Diencephalon (tissue), 1 donor: ENCODE results near the gene CHAT. TPM values are rescaled to one million over a fixed set of nuclear protein-coding genes. Genes with fewer than 3 reads are reported as not detected.

Experiments
- total RNA-seq: library from RNA; depleted of rRNA; stranded (reverse); fragments of >200 nt; gene quantifications from one replicate; pipeline ENCODE4 v1.2.3, GENCODE V29; 2014

Gene CHAT
- 2.3 TPM for total RNA-seq

DNA sequence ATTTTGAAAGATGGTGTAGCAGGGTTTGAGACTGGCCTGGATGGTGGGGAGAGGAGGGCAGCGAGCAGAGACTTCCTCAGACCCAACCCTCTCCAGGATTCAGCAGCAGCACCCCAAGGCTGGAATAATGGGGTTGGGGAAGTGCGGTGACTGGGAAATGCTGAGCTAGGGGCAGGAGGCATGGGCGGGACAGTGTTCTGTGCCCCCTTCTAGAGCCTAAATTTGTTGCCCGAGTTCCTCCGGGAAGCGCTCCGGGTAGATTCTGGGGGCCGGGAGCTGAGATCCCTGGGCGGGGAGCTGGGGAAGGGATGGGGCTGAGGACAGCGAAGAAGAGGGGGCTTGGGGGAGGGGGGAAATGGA lies at the start of gene CHAT:
Gene CHAT, plus strand, starts transcription at position 156 of the 360 bp plus-strand sequence. Its CDS starts 153 bp downstream, at position 309.

DNA sequence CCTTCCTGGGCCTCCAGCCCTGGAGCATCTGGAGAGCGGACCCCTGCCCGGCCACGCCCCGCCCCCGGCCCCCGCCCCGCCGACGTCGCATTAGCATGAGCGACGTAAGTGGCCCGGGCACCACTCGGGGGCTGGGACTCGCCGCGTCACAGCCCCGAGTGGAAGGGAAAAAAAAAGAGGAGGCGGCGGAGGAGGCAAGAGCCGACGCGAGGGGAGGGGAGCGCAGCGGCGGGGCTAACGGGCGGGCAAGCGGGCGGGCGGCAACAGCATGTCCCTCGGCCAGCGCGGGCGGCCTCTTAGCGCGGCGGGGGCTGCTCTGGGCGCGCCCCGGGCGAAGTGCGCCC lies 3.8 kb upstream of the CHAT start, which contains the start of gene SLC18A3:
Gene SLC18A3, plus strand, starts transcription at position 197 of the 344 bp plus-strand sequence. CDS start 431 bp downstream, outside the sequence.

DNA sequence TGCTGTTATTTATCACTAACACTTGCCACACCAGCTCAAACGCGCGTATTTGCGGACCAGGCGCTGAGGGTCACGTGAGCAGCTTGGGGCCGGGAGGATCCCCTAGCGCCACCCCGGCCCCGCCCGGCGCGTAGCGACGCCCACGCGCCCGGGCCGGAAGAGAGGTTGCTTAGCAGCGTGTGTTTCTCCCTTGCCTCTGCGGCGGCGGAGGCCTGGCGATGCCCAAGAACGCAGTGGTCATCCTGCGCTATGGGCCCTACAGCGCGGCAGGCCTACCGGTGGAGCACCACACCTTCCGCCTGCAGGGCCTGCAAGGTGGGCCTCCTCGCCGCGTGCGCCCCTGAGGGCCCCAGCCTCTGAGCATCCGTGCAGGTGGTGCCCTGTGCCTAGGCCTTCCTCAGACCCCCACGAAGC lies 65.7 kb downstream of the CHAT start, which contains the start of gene C10orf53:
Gene C10orf53, plus strand, starts transcription at position 172 of the 414 bp plus-strand sequence. Its CDS starts 47 bp downstream, at position 219.

Other genes with a start within 250 kb of the CHAT start
- gene DRGX, start 217.9 kb upstream of the CHAT start, total RNA-seq: 0.23 TPM
- 33.4 TPM for gene ERCC6, start 74.9 kb upstream of the CHAT start, total RNA-seq
- 2.8 TPM for gene SLC18A3, start 3.7 kb upstream of the CHAT start, total RNA-seq
- not detected for gene C10orf53, start 65.6 kb downstream of the CHAT start, total RNA-seq
- 23.1 TPM for gene OGDHL, start 148.3 kb downstream of the CHAT start, total RNA-seq